B cell (primary cell): ENCODE measurements around the gene KIF23. TPM values are rescaled to one million over a fixed set of nuclear protein-coding genes. Genes with fewer than 3 reads are reported as not detected.

ENCODE experiments used
- ATAC-seq: fragments of 200-7000 bp; cut with Tn5 transposase; one replicate; pipeline ENCODE4 v1.10.0; 2021; ENCODE audit warnings: low read depth, mild to moderate bottlenecking, moderate number of reproducible peaks, moderate library complexity
- CTCF ChIA-PET: fragments of 350-600 bp; sonication (Branson Sonifier 250); formaldehyde crosslinking; loops from one replicate; lab custom pipeline; 2021; ENCODE audit warnings: antibody characterized with exemption, inconsistent platforms; lab: Charles Lee
- POLR2A ChIA-PET: fragments of 350-600 bp; sonication (Branson Sonifier 250); formaldehyde crosslinking; loops from one replicate; lab custom pipeline; 2021; ENCODE audit warnings: antibody characterized with exemption; lab: Charles Lee
- DNase-seq: peaks from one replicate; pipeline ENCODE4 v3.0.0; 2013
- H2AFZ ChIP-seq: 2 replicates; pipeline ENCODE4 v1.6.1; 2012; ENCODE audit warnings: mild to moderate bottlenecking, low read depth, low read length; ENCODE audit not compliant: insufficient read depth, poor library complexity, severe bottlenecking
- H3K27ac ChIP-seq, 2 donors: 1 replicate in 1 of 2; 2 replicates in 1 of 2; pipeline ENCODE4 v1.5.1; 2012 to 2013; ENCODE audit warnings: low read length in 2 of 2, mild to moderate bottlenecking in 2 of 2, moderate library complexity in 1 of 2
- H3K27me3 ChIP-seq, 4 experiments: fragments of 200-600 bp in 1 of 4; sonication (generic) in 1 of 4; replicated peaks in 1 of 4; 1 replicate in 2 of 4; 2 replicates in 2 of 4; pipeline versions ENCODE4 v1.6.1 to v1.7.0; 2013 to 2016; ENCODE audit warnings: low read length in 3 of 4, mild to moderate bottlenecking in 2 of 4, mixed read lengths in 1 of 4, moderate library complexity in 1 of 4; ENCODE audit not compliant: insufficient read depth in 4 of 4, control insufficient read depth in 3 of 4; ENCODE audit errors: control extremely low read depth in 1 of 4
- H3K36me3 ChIP-seq, 2 experiments: replicated peaks in 1 of 2; 1 replicate in 1 of 2; 2 replicates in 1 of 2; pipeline versions ENCODE4 v1.6.1 to v1.7.1; 2013; ENCODE audit warnings: low read length in 1 of 2; ENCODE audit not compliant: insufficient read depth in 2 of 2, control insufficient read depth in 1 of 2; ENCODE audit errors: control extremely low read depth in 1 of 2, extremely low read depth in 1 of 2
- H3K4me1 ChIP-seq, 2 donors: fragments of 200-600 bp in 1 of 2; sonication (generic) in 1 of 2; 1 replicate in 1 of 2; 2 replicates in 1 of 2; pipeline versions ENCODE4 v1.5.1 to v1.6.1; 2013 to 2017; ENCODE audit warnings: low read length in 2 of 2; ENCODE audit not compliant: control insufficient read depth in 2 of 2, insufficient read depth in 2 of 2
- H3K4me2 ChIP-seq: replicated peaks from 2 replicates; pipeline ENCODE3; 2012; ENCODE audit warnings: mild to moderate bottlenecking, low read depth, low read length; ENCODE audit not compliant: poor library complexity, severe bottlenecking
- H3K4me3 ChIP-seq, 5 experiments: fragments of 200-600 bp in 1 of 5; sonication (generic) in 1 of 5; 1 replicate in 3 of 5; 2 replicates in 2 of 5; pipeline versions ENCODE4 v1.5.1 to v1.7.0; 2011 to 2016; ENCODE audit warnings: low read length in 4 of 5, mild to moderate bottlenecking in 4 of 5, low read depth in 2 of 5, control low read depth in 1 of 5, moderate library complexity in 1 of 5; ENCODE audit not compliant: insufficient read depth in 1 of 5; ENCODE audit errors: control extremely low read depth in 1 of 5, extremely low read depth in 1 of 5
- H3K79me2 ChIP-seq: fragments of 200-600 bp; sonication (generic); one replicate; pipeline ENCODE4 v1.6.0; 2016; ENCODE audit warnings: low read length; ENCODE audit not compliant: control insufficient read depth, insufficient read depth
- H3K9ac ChIP-seq: fragments of 200-600 bp; sonication (generic); 2 replicates; pipeline ENCODE4 v1.6.1; 2017; ENCODE audit warnings: mild to moderate bottlenecking, low read length, moderate library complexity
- H3K9me3 ChIP-seq, 3 donors: one replicate each; pipeline versions ENCODE4 v1.6.1 to v1.7.1; 2013; ENCODE audit warnings: low read length in 2 of 3; ENCODE audit not compliant: control insufficient read depth in 2 of 3, insufficient read depth in 1 of 3; ENCODE audit errors: control extremely low read depth in 1 of 3
- H4K20me1 ChIP-seq: 2 replicates; pipeline ENCODE4 v1.6.0; 2012; ENCODE audit warnings: mild to moderate bottlenecking, low read length; ENCODE audit not compliant: insufficient read depth, control insufficient read depth, poor library complexity, severe bottlenecking
- H3K27ac Mint-ChIP-seq: one replicate; pipeline ENCODE4 v1.8.0; 2021; ENCODE audit warnings: mixed read lengths
- H3K27me3 Mint-ChIP-seq: one replicate; pipeline ENCODE4 v1.8.0; 2021; ENCODE audit warnings: mixed read lengths
- H3K4me1 Mint-ChIP-seq: one replicate; pipeline ENCODE4 v1.8.0; 2021; ENCODE audit warnings: mixed read lengths
- H3K4me3 Mint-ChIP-seq: one replicate; pipeline ENCODE4 v1.8.0; 2021; ENCODE audit warnings: mixed read lengths
- H3K9me3 Mint-ChIP-seq: one replicate; pipeline ENCODE4 v1.8.0; 2022; ENCODE audit warnings: mixed read lengths; ENCODE audit not compliant: insufficient read depth
- CTCF ChIP-seq: fragments of 200-600 bp; IDR thresholded peaks from one replicate; pipeline ENCODE4 v1.8.0; 2022; ENCODE audit warnings: antibody characterized with exemption, mild to moderate bottlenecking
- EZH2 ChIP-seq: IDR thresholded peaks from 2 replicates; pipeline ENCODE4 v1.6.1; 2012; ENCODE audit warnings: borderline replicate concordance, low read depth, mild to moderate bottlenecking, moderate library complexity, low read length; ENCODE audit not compliant: insufficient read depth, poor library complexity, severe bottlenecking
- WGBS: methylation state at CpG from one replicate; pipeline ENCODE4 v1.1.5; 2013; ENCODE audit warnings: missing lambda C conversion rate; ENCODE audit not compliant: insufficient coverage; 5-methylcytosine and 5-hydroxymethylcytosine counted together
- intact Hi-C: fragments of 100-400 bp; cut with micrococcal nuclease; formaldehyde crosslinking; loops from one replicate; pipeline ENCODE4 v1.10.0; 2022
- polyA plus RNA-seq: library from polyadenylated mRNA; depleted of rRNA; stranded (reverse); fragments of >200 nt; gene quantifications from 2 replicates; pipeline ENCODE4 v1.2.3, GENCODE V29; 2012
- total RNA-seq, 2 donors: library from RNA; stranded (reverse); fragments of 120-200 nt in 1 of 2; gene quantifications; 1 replicate in 1 of 2; 2 replicates in 1 of 2; pipeline versions ENCODE4 v1.2.3 to v1.2.4, GENCODE V29; 2013 to 2022

The KIF23 gene
- total and polyA plus RNA-seq, 2 donors (not counting 1 experiment from before 2014, with no cell fraction given): 0.30 to 0.34 TPM

DNA sequence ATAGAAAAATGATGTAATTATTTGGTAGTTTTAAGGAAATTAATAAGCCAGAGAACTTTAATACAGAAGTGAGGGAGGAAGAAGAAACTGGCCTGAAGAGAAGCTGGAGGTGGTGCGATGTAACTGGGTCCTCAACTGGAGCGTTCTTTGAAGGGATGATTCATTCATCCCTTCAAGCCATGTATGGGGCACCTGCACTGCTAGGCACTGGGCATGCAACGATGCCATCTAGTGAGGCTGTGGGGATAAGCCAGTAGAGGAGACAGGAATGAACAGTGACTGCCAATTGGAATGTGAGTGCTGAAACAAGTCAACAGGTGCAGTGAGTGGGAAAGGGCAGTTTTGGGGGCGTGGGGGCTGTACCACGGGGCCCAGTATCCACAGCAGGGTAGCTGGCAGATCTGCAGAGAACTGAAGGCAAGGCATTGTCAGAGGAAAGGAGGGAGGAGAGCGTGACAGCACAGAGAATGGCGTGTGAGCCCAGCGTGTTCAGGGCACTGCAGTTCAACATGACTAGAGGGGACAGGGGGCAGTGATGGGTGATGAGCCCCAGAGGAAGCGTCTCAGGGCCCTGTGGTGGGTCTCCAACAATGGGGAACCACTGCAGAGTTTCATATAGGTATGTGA is 3.8 kb upstream of the KIF23 start:
- Mint-ChIP-seq H3K27me3 (peaks cover 19% of the 10 kb centered on the region), H3K4me1 (peaks cover 11% of the 10 kb centered on the region), H3K9me3 (no peaks in the 10 kb centered on the region), H3K4me3 (no peak overlapping the region), H3K27ac (no peak overlapping the region)
- ChIA-PET CTCF (no interaction called here), POLR2A (no interaction called here)
- H3K9me3 ChIP-seq: no peaks in the 10 kb centered on the region
- WGBS: 47% methylated on average over 9 of the region's 9 CpGs
- no peak overlapping the region for H3K4me2 ChIP-seq
- no peak overlapping the region for H3K9ac ChIP-seq
- no peaks in the 10 kb centered on the region for H4K20me1 ChIP-seq
- H3K36me3 ChIP-seq: no peaks in the 10 kb centered on the region
- no peak overlapping the region for H3K4me3 ChIP-seq
- intact Hi-C loops: loop anchor here (10.0 kb wide), 1 partner anchor 1354 kb away; the partner anchor contains the start of gene UACA
- DNase-seq: no peak
- no peak overlapping the region for H2AFZ ChIP-seq
- H3K27me3 ChIP-seq: peaks cover 0 to 7% (median 2%) of the 10 kb centered on the region in 4 experiments
- TF ChIP-seq EZH2 (no peak), CTCF (no peak)
- H3K79me2 ChIP-seq: peaks cover 5% of the 10 kb centered on the region
- no peak overlapping the region for H3K27ac ChIP-seq
- peaks cover 5 to 9% of the 10 kb centered on the region in 2 donors for H3K4me1 ChIP-seq
- ATAC-seq: no peak

DNA sequence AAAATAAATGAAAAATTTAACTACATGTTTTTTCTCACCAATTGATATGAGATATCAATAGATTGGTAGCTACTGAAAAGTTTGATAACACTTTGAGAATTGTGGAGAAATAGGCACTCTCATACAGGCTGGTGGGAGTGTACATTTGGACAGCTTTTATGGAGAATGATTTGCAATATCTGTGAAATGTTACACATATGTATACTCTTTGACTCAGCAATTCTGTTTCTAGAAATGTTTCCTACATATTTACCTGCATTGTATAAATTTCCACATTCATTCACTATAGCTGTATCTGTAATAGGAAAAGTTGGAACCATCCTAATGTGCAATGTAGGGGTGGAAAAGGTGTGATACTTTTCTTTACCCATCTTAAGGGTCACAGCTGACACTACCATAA is 1.9 kb upstream of the KIF23 start:
- Mint-ChIP-seq H3K27ac (no peak overlapping the region), H3K4me1 (peaks cover 13% of the 10 kb centered on the region), H3K27me3 (peaks cover 25% of the 10 kb centered on the region), H3K4me3 (no peak overlapping the region), H3K9me3 (no peaks in the 10 kb centered on the region)
- Histone ChIP-seq H3K4me2 (no peak overlapping the region), H3K9me3 (no peaks in the 10 kb centered on the region), H3K4me3 (no peak overlapping the region), H3K27me3 (peaks cover 0 to 8% (median 2%) of the 10 kb centered on the region in 4 experiments), H3K4me1 (peaks cover 5 to 9% of the 10 kb centered on the region in 2 donors), H3K9ac (no peak overlapping the region), H3K36me3 (no peaks in the 10 kb centered on the region), H3K79me2 (peaks cover 8% of the 10 kb centered on the region), H3K27ac (no peak overlapping the region), H2AFZ (no peak overlapping the region), H4K20me1 (no peaks in the 10 kb centered on the region)
- ATAC-seq (no peak), DNase-seq (no peak)
- intact Hi-C loops: loop anchor here (10.0 kb wide), 1 partner anchor 1353 kb away; the partner anchor contains the start of gene UACA
- TF ChIP-seq CTCF: no peak
- no peak for TF ChIP-seq EZH2
- CTCF ChIA-PET: interaction anchor here (0.9 to 1.5 kb wide), 3 partner anchors 18 to 50 kb away, joined by 3 to 6 read pairs (median 6); no protein-coding TSS in a partner anchor
- POLR2A ChIA-PET: no interaction called here
